NCI-H446 treated with DMSO at 0.1 percent for 48 hours (cell line): Measurements from ENCODE around the gene ZNF329.
A peak's percentile ranks its signal among the peaks of the same experiment; 100 is the strongest.

Experiments used
- DNase-seq: peaks from one replicate; lab custom pipeline; 2025; lab: John Stamatoyannopoulos, UW

Gene ZNF329

GRCh38 chr19:58118979-58119733 is 31.4 kb downstream of the ZNF329 start:
- DNase-seq: no peak

- no peak for DNase-seq
These were observed 32.6 kb downstream of the ZNF329 start for GRCh38 chr19:58117841-58118575.

GRCh38 chr19:58108546-58108817 is 42.1 kb downstream of the ZNF329 start:
- DNase-seq: no peak

- no peak for DNase-seq
These were observed 42.6 kb downstream of the ZNF329 start for GRCh38 chr19:58107778-58108545.

GRCh38 chr19:58098682-58098998 is 51.9 kb downstream of the ZNF329 start:
- no peak for DNase-seq

GRCh38 chr19:58097781-58098681 is 52.6 kb downstream of the ZNF329 start, which contains the start of gene ZSCAN18:
ZSCAN18 (minus strand) TSS chr19:58098231; CDS start chr19:58090267, 7,964 bp downstream.
- DNase-seq: peak; percentile 48

GRCh38 chr19:58097349-58097748 is 53.2 kb downstream of the ZNF329 start:
- DNase-seq: no peak

GRCh38 chr19:58096884-58097283 is 53.7 kb downstream of the ZNF329 start:
- DNase-seq: no peak

- DNase-seq: no peak
These were observed 55.3 kb downstream of the ZNF329 start for GRCh38 chr19:58095328-58095727.

- DNase-seq: no peak
These were observed 57.5 kb downstream of the ZNF329 start for GRCh38 chr19:58093071-58093470.

GRCh38 chr19:58091251-58091995 is 59.2 kb downstream of the ZNF329 start:
- DNase-seq: no peak

GRCh38 chr19:58089846-58090245 is 60.7 kb downstream of the ZNF329 start:
- no peak for DNase-seq

- no peak for DNase-seq
These were observed 62.0 kb downstream of the ZNF329 start for GRCh38 chr19:58088521-58089052.

- DNase-seq: no peak
These were observed 63.5 kb downstream of the ZNF329 start for GRCh38 chr19:58086825-58087710.

GRCh38 chr19:58085348-58085875 is 65.2 kb downstream of the ZNF329 start:
- DNase-seq: no peak

GRCh38 chr19:58084596-58085347 is 65.8 kb downstream of the ZNF329 start:
- DNase-seq: no peak

GRCh38 chr19:58083021-58083420 is 67.6 kb downstream of the ZNF329 start:
- no peak for DNase-seq

- DNase-seq: no peak
These were observed 70.8 kb downstream of the ZNF329 start for GRCh38 chr19:58079792-58080191.
